Endothelial cell (in vitro differentiated cells): ENCODE results near the gene TMEM139. TPM values are rescaled to one million over a fixed set of nuclear protein-coding genes. Genes with fewer than 3 reads are reported as not detected.

Experiments used
- DNase-seq: peaks from one replicate; pipeline ENCODE4 v3.0.0; 2021; ENCODE audit warnings: low spot score
- H3K27ac Mint-ChIP-seq: one replicate; pipeline ENCODE4 v1.8.0; 2021; ENCODE audit warnings: mixed read lengths, inconsistent platforms; ENCODE audit not compliant: unreplicated experiment
- H3K27me3 Mint-ChIP-seq: one replicate; pipeline ENCODE4 v1.8.0; 2021; ENCODE audit warnings: mild to moderate bottlenecking, moderate library complexity, mixed read lengths, inconsistent platforms; ENCODE audit not compliant: unreplicated experiment
- H3K36me3 Mint-ChIP-seq: one replicate; pipeline ENCODE4 v1.8.0; 2021; ENCODE audit warnings: mild to moderate bottlenecking, low read depth, mixed read lengths, inconsistent platforms; ENCODE audit not compliant: unreplicated experiment
- H3K4me1 Mint-ChIP-seq: one replicate; pipeline ENCODE4 v1.8.0; 2021; ENCODE audit warnings: mild to moderate bottlenecking, mixed read lengths, inconsistent platforms; ENCODE audit not compliant: unreplicated experiment
- H3K4me3 Mint-ChIP-seq: one replicate; pipeline ENCODE4 v1.8.0; 2021; ENCODE audit warnings: mild to moderate bottlenecking, mixed read lengths, inconsistent platforms; ENCODE audit not compliant: unreplicated experiment
- H3K9me3 Mint-ChIP-seq: one replicate; pipeline ENCODE4 v1.8.0; 2021; ENCODE audit warnings: mixed read lengths, inconsistent platforms; ENCODE audit not compliant: unreplicated experiment
- CTCF ChIP-seq: fragments of 200-600 bp; sonication (generic); IDR thresholded peaks from one replicate; pipeline ENCODE4 v1.5.0; 2021; ENCODE audit warnings: antibody characterized with exemption; ENCODE audit not compliant: unreplicated experiment
- total RNA-seq: library from RNA; stranded (reverse); fragmentation: NEBNext Ultra II Directional; extraction: Animal tissue kit (Norgen Biotek cat#: 25700); gene quantifications from one replicate; pipeline ENCODE4 v1.2.1, GENCODE V29; 2021; ENCODE audit not compliant: unreplicated experiment

The TMEM139 gene
- total RNA-seq, 1 donor from 2014 or later, result 0.23 TPM

- peaks cover 6% of the 10 kb centered on the region for H3K27me3 Mint-ChIP-seq
- H3K4me3 Mint-ChIP-seq, result no peak overlapping the region
- peaks cover 3% of the 10 kb centered on the region for H3K36me3 Mint-ChIP-seq
- H3K27ac Mint-ChIP-seq, result no peak overlapping the region
- TF ChIP-seq CTCF, result no peak
- H3K4me1 Mint-ChIP-seq, result peaks cover 9% of the 10 kb centered on the region
- DNase-seq, result no peak
- no peaks in the 10 kb centered on the region for H3K9me3 Mint-ChIP-seq
These were observed 33.9 kb downstream of the TMEM139 start for GRCh38 chr7:143318661-143319060.

DNA sequence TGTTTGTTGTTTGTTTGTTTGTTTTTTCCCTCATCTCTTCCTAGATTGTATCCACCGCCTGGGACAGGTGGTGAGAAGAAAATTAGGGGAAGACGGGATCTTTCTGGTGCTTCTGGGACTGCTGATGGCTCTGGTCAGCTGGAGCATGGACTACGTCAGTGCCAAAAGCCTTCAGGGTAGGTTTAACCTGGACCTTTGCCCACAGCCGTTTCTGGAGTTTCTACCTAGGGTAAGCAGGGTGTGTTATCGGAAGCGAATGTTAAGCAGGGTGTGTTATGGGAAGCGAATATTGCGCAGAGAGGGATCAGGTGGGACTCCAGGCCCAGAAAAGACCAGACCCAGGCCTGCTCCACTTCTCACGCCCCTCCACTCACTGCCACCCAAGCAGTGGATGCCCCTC is 35.9 kb downstream of the TMEM139 start:
- peaks cover 6% of the 10 kb centered on the region for H3K27me3 Mint-ChIP-seq
- H3K36me3 Mint-ChIP-seq, result peaks cover 3% of the 10 kb centered on the region
- no peak for TF ChIP-seq CTCF
- no peak overlapping the region for H3K27ac Mint-ChIP-seq
- no peak for DNase-seq
- H3K4me3 Mint-ChIP-seq, result no peak overlapping the region
- peaks cover 17% of the 10 kb centered on the region for H3K4me1 Mint-ChIP-seq
- H3K9me3 Mint-ChIP-seq, result no peaks in the 10 kb centered on the region

- no peak overlapping the region for H3K4me3 Mint-ChIP-seq
- TF ChIP-seq CTCF, result no peak
- peaks cover 6% of the 10 kb centered on the region for H3K27me3 Mint-ChIP-seq
- peaks cover 17% of the 10 kb centered on the region for H3K4me1 Mint-ChIP-seq
- DNase-seq, result no peak
- no peak overlapping the region for H3K27ac Mint-ChIP-seq
- no peaks in the 10 kb centered on the region for H3K9me3 Mint-ChIP-seq
- H3K36me3 Mint-ChIP-seq, result peaks cover 3% of the 10 kb centered on the region
These were observed 36.5 kb downstream of the TMEM139 start for GRCh38 chr7:143321242-143321641.

DNA sequence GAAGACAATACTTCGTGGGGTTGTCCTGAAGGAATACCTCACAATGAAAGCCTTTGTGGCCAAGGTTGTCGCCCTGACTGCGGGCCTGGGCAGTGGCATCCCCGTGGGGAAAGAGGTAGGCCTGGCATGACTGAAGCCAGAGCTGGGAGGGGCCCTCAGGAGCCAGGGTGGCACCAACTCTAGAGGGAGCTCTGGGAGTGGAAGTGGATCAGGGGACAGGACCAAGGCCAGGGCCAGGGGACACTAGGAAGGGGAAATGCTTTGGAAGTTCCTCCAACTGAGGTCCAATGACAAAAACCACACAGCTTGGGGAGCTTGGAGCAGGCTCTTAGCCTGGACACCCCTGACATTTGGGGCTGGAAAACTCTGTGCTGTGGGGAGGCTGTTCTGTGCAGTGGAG is 37.0 kb downstream of the TMEM139 start:
- Mint-ChIP-seq H3K9me3 (no peaks in the 10 kb centered on the region), H3K36me3 (peaks cover 3% of the 10 kb centered on the region), H3K4me3 (no peak overlapping the region), H3K4me1 (peaks cover 17% of the 10 kb centered on the region), H3K27me3 (peaks cover 7% of the 10 kb centered on the region), H3K27ac (no peak overlapping the region)
- DNase-seq, result no peak
- TF ChIP-seq CTCF, result no peak

DNA sequence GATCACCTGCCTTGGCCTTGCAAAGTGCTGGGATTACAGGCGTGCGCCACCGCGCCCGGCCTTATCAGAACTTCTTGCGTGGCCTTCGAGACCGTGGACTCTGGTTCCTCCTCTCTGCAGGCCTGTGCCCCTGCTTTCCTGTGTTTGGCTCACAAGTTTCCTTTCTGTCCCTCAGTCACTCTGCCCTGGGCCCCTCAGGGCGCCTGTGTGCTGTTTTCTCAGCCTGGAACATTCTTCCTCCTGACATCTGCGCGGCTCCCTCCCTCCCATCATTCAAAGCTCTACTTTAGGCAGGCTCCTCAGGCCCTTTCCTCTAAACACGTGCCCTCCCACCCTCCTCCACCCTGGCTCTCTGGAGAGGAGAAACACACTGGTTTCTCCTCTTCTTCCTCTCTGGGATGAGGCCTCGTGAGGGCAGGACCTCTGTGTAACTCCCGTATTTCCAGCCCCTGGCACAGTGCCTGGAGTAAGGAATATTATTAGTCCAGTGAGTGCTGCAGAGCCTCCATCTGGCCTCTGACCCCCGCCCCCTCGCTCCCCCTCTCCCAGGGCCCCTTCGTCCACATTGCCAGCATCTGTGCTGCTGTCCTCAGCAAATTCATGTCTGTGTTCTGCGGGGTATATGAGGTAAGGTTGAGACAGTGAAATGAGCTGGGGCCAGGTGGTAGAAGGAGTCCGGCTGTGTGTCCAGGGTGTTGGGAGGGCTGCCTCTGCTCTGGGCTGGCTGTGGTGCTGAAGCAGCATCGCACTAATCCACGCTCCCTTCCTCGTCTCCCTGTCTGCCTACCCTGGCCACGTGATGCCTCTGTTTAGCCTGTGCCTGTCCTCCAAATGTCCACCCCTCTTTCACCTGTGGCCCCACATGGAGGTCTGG is 38.2 kb downstream of the TMEM139 start:
- no peaks in the 10 kb centered on the region for H3K9me3 Mint-ChIP-seq
- H3K36me3 Mint-ChIP-seq, result peaks cover 3% of the 10 kb centered on the region
- H3K27me3 Mint-ChIP-seq, result peaks cover 7% of the 10 kb centered on the region
- no peak for TF ChIP-seq CTCF
- H3K4me3 Mint-ChIP-seq, result no peak overlapping the region
- H3K4me1 Mint-ChIP-seq, result peaks cover 17% of the 10 kb centered on the region
- no peak overlapping the region for H3K27ac Mint-ChIP-seq
- DNase-seq, result no peak
